Activated naive CD8-positive, alpha-beta T cell treated with anti-CD3 and anti-CD28 coated beads, Interleukin-2, amount 10 ng/mL, durations not matched to agents 7 days and 5 days (primary cell): ENCODE data around the gene CUL1. TPM values are rescaled to one million over a fixed set of nuclear protein-coding genes. Genes with fewer than 3 reads are reported as not detected.

Experiments
- ATAC-seq: fragments of 150-1000 bp; cut with Tn5 transposase; one replicate; pipeline ENCODE4 v1.10.0; 2021; ENCODE audit warnings: low read depth, moderate library complexity
- POLR2A ChIA-PET: fragments of 350-600 bp; sonication (Branson Sonifier 250); formaldehyde crosslinking; loops from one replicate; lab custom pipeline; 2021; ENCODE audit warnings: antibody characterized with exemption; lab: Charles Lee
- DNase-seq: peaks from one replicate; pipeline ENCODE4 v3.0.0; 2021
- H3K27ac Mint-ChIP-seq: one replicate; pipeline ENCODE4 v1.8.0; 2022; ENCODE audit warnings: mild to moderate bottlenecking, mixed read lengths
- H3K27me3 Mint-ChIP-seq: one replicate; pipeline ENCODE4 v1.8.0; 2022; ENCODE audit warnings: mild to moderate bottlenecking, moderate library complexity, mixed read lengths
- H3K36me3 Mint-ChIP-seq: one replicate; pipeline ENCODE4 v1.8.0; 2021; ENCODE audit warnings: mild to moderate bottlenecking, mixed read lengths
- H3K4me1 Mint-ChIP-seq: one replicate; pipeline ENCODE4 v1.8.0; 2021; ENCODE audit warnings: mixed read lengths
- H3K4me3 Mint-ChIP-seq: one replicate; pipeline ENCODE4 v1.8.0; 2022; ENCODE audit warnings: mild to moderate bottlenecking, moderate library complexity, mixed read lengths
- H3K9me3 Mint-ChIP-seq: one replicate; pipeline ENCODE4 v1.8.0; 2021; ENCODE audit warnings: mixed read lengths
- total RNA-seq, 2 experiments: library from RNA; stranded (reverse); gene quantifications; one replicate each; pipeline ENCODE4 v1.2.3, GENCODE V29; 2021

CUL1 gene
- total RNA-seq, 2 experiments from 2014 or later, result 53.1 to 53.8 TPM

DNA sequence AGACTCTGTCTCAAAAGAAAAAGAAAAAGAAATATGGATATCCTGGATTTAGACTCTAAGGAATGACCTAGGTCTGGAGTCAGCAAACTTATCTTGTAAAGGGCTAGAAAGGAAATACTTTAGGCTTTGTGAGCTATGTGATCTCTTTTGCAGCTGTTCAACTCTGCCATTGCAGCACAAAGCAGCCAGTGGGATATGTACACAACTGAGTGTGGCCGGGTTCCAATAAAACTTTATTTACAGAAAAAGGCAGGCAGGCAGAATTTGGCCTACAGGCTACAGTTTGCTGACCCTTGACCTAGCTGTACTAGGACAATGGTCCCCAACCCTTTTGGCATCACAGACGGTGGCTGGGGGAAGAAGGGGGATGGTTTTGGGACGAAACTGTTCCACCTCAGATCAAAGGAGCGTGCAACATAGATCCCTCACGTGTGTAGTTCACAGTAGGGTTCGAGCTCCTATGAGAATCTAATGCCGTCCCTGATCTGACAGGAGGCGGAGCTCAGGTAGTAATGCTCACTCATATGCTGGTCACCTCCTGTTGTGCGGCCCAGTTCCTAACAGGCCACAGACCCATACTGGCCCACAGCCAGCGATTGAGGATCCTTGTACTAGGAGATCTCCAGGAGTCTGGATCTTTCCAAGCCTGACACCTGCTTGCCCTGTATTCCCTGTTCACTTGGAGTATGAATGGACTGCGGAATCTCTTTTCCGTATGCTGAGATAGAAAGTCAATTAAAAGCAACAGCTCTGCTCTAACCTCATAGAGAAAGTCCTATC is 63.0 kb downstream of the CUL1 start:
- H3K4me3 Mint-ChIP-seq, result no peak overlapping the region
- H3K36me3 Mint-ChIP-seq, result peaks cover 29% of the 10 kb centered on the region
- no peaks in the 10 kb centered on the region for H3K4me1 Mint-ChIP-seq
- ATAC-seq (no peak), DNase-seq (no peak)
- H3K9me3 Mint-ChIP-seq, result no peaks in the 10 kb centered on the region
- H3K27me3 Mint-ChIP-seq, result no peaks in the 10 kb centered on the region
- no peak overlapping the region for H3K27ac Mint-ChIP-seq
- POLR2A ChIA-PET, result no interaction called here

DNA sequence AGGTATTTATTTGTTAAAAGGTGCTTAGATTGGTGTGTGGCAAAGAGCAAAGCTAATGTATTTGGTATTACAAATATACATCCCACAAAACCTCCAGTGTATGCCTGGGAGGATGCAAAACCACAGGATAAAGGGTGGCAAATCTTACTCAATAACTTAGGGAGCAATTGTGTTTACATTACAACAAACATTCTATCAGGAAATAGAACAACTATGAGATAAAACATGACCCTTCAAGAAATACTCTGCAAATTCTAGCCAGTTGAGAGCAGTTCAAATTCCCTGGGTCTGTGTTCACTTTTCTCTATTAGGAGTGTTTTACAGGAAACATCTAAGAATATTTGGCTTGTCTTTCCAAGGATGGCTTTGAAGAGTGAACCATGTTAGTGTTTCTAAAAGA is 64.9 kb downstream of the CUL1 start:
- peaks cover 20% of the 10 kb centered on the region for H3K36me3 Mint-ChIP-seq
- H3K9me3 Mint-ChIP-seq, result no peaks in the 10 kb centered on the region

DNA sequence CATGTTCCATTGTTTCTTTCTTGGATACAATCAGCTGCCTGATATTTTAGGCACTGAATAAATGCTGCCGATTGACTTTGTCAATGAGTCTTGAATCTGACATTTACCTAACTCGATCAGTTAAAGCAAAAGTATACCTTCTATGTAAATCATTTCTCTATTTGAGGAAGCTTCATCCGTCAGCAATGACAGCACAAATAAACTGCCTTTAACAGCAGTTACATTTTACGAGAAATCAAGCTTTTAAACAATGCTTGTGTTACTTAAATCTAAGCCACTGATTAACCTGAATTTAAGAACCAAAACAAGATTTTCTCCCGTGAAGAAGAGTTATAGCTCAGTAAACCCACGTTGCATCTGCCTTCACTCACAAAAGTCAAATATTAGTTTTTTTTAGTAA is 71.3 kb downstream of the CUL1 start:
- Mint-ChIP-seq H3K27ac (no peak overlapping the region), H3K36me3 (peaks cover 23% of the 10 kb centered on the region)
- POLR2A ChIA-PET, result no interaction called here

More for the DNA sequence above, 64.9 kb downstream of the CUL1 start:
- no peaks in the 10 kb centered on the region for H3K27me3 Mint-ChIP-seq
- POLR2A ChIA-PET, result interaction anchor here (1.2 kb wide), 1 partner anchor 11 kb away, joined by 4 read pairs; no protein-coding TSS in a partner anchor
- H3K4me1 Mint-ChIP-seq, result no peaks in the 10 kb centered on the region
- no peak overlapping the region for H3K27ac Mint-ChIP-seq
- DNase-seq, result no peak
- H3K4me3 Mint-ChIP-seq, result no peak overlapping the region
- ATAC-seq, result no peak

DNA sequence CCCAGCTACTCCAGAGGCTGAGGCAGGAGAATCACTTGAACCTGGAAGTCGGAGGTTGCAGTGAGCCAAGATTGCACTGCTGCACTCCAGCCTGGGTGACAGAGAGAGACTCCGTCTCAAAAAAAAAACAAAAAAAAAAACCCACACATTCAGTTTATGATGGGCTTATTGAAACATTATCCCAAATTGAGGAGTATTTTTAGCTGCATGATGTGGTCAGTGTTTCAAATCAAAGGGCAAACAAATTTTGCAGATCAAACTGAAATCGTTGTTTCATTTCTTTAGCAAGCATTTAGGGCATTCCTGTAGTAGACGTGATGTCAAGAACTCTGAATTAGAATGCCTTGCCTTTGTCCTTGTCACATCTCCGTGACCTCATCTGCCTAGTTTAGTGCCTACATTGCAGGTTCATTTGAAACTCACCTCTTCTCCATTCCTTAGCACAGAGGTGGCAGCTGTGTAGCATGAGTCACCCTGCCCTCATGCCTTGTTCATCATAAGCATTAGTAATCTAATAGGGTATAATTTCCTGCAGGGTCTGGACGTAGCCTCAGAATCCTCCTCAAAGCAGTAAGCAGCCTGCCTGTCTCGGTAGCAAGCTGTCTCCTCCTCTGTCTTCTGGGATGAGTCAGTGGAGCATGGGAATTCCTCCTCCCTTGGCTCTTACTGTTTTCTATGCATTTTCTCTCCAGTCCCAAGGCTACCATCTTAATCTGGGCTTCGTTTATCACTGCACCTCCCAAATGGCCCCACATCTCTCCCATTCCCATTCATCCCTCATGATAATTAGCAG is 73.8 kb downstream of the CUL1 start:
- Mint-ChIP-seq H3K4me3 (peak overlapping the region; percentile 72), H3K4me1 (peaks cover 25% of the 10 kb centered on the region), H3K9me3 (no peaks in the 10 kb centered on the region), H3K27ac (peak overlapping the region; percentile 92), H3K27me3 (no peaks in the 10 kb centered on the region), H3K36me3 (peaks cover 26% of the 10 kb centered on the region)
- no peak for DNase-seq
- POLR2A ChIA-PET, result interaction anchor here (0.7 to 2.8 kb wide), 3 partner anchors 73 to 215 kb away, joined by 3 to 12 read pairs (median 5); partner anchors contain the start of gene CUL1
- ATAC-seq, result no peak

More for the DNA sequence above, 71.3 kb downstream of the CUL1 start:
- Mint-ChIP-seq H3K4me3 (no peak overlapping the region), H3K4me1 (peaks cover 17% of the 10 kb centered on the region), H3K27me3 (no peaks in the 10 kb centered on the region), H3K9me3 (no peaks in the 10 kb centered on the region)
- DNase-seq, result no peak
- no peak for ATAC-seq

DNA sequence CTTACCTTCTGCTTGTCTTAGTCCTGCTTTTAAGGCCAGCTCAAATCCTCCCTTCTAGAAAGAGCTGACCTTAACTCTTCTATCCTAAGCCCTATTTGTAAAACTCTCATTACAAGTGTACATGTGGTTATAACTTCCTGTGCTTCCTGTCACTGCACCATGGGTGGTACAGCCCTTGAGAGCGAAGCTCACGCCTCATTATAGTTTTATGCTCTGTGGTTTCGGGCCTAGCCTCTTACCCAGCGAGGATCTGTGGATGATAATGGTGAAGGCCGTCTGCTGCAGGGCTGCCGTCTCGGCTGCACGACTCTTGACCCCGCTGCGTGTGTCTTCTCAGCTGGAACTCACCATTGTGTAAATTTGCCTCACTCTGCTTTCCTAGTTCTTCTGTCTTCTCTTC is 74.6 kb downstream of the CUL1 start:
- DNase-seq (peak; percentile 49), ATAC-seq (peak; percentile 100)
- Mint-ChIP-seq H3K36me3 (peaks cover 28% of the 10 kb centered on the region), H3K4me3 (peak overlapping the region; percentile 72), H3K27me3 (no peaks in the 10 kb centered on the region), H3K27ac (peak overlapping the region; percentile 92), H3K4me1 (peaks cover 25% of the 10 kb centered on the region), H3K9me3 (no peaks in the 10 kb centered on the region)
- POLR2A ChIA-PET, result interaction anchor here (0.7 to 2.8 kb wide), 5 partner anchors 10 to 216 kb away, joined by 3 to 12 read pairs (median 5); partner anchors contain the start of gene CUL1

DNA sequence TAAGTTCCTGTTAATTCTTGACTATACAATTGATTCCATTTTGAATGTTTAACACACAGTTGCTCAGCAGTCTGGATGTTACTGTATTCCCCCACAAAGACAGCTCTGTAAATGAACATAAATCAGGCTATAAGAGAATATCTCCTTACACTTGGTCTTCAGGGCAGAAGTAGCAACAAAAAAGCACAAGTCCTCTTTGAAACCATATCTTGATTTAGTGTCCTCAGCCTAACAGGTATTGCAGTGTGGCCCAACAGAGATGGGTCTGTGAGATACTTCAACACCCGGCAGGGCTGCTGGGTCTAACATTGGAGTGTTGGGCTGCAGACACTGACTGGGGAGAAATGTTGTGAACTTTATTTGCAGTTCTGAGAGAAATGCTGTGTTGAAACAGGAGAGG is 75.8 kb downstream of the CUL1 start:
- POLR2A ChIA-PET, result interaction anchor here (0.8 to 2.8 kb wide), 4 partner anchors 11 to 324 kb away, joined by 3 to 12 read pairs (median 4); partner anchors contain the start of gene CUL1
- DNase-seq (no peak), ATAC-seq (no peak)
- Mint-ChIP-seq H3K9me3 (no peaks in the 10 kb centered on the region), H3K4me1 (peaks cover 25% of the 10 kb centered on the region), H3K36me3 (peaks cover 30% of the 10 kb centered on the region), H3K27me3 (no peaks in the 10 kb centered on the region), H3K27ac (no peak overlapping the region), H3K4me3 (no peak overlapping the region)

DNA sequence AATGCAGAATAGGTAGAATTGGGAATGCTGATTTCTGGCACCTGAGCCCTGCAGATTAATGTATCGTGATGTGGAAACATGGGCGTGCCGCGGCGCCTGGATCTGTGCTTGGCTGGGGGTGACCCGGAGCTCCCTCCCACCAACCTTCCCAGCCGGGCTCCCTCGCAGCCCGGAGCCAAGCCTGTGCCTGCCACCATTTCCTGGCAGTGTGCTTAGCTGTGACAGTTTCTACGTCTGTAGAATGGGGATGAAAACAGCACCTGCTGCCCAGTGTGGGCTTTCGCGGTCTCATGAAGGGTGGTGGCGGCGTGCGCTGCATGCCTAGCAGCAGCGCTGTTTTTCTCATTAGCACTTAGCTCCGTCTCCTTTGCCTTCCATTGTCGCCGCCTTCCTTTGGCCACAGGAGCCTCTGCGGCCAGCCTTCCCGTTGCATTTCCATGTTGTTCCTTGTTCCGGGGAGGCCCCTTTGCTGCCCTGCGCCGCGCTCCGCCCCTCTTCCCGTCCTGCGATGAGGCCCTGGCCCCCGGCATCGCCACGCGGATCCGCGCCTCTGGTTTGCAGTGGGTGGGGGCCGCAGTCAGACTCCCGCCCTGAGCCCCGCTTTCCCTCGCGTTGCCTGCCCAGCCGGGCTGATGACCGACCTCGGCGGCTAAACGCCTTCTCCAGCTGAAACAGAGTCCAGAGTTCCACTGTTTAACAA is 84.2 kb downstream of the CUL1 start:
- no peak for DNase-seq
- no peaks in the 10 kb centered on the region for H3K9me3 Mint-ChIP-seq
- H3K4me3 Mint-ChIP-seq, result no peak overlapping the region
- ATAC-seq, result no peak
- no peaks in the 10 kb centered on the region for H3K4me1 Mint-ChIP-seq
- H3K27ac Mint-ChIP-seq, result no peak overlapping the region
- POLR2A ChIA-PET, result no interaction called here
- H3K36me3 Mint-ChIP-seq, result peaks cover 16% of the 10 kb centered on the region
- H3K27me3 Mint-ChIP-seq, result no peaks in the 10 kb centered on the region

DNA sequence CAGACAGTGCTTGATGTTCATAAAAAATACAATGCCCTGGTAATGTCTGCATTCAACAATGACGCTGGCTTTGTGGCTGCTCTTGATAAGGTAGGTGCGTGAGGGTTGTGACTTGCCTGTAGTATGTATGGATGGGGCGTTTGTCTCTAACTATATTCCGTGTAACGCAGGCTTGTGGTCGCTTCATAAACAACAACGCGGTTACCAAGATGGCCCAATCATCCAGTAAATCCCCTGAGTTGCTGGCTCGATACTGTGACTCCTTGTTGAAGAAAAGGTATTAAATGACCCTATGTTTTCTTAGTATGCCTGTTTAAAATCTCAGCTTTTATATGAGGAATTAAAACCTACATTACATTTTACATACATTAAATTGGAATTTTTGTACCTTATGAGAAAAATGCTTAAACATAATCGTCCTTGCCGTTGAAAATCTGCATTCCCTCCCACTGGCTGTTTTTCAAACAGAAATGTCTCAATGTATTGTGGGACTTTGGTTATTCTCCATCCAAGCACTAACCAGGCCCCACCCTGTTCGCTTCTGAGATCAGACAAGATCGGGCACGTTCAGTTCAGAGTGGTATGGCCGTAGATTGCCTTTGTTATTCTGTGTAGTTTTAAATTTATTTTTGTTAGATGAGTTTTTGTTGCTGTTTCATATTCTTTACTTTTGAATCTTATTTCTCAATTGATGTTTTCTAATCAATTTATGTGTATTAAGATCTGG is 85.3 kb downstream of the CUL1 start:
- POLR2A ChIA-PET, result no interaction called here
- Mint-ChIP-seq H3K4me3 (no peak overlapping the region), H3K9me3 (no peaks in the 10 kb centered on the region), H3K27ac (no peak overlapping the region), H3K27me3 (no peaks in the 10 kb centered on the region), H3K4me1 (no peaks in the 10 kb centered on the region), H3K36me3 (peaks cover 15% of the 10 kb centered on the region)
- ATAC-seq (no peak), DNase-seq (no peak)

DNA sequence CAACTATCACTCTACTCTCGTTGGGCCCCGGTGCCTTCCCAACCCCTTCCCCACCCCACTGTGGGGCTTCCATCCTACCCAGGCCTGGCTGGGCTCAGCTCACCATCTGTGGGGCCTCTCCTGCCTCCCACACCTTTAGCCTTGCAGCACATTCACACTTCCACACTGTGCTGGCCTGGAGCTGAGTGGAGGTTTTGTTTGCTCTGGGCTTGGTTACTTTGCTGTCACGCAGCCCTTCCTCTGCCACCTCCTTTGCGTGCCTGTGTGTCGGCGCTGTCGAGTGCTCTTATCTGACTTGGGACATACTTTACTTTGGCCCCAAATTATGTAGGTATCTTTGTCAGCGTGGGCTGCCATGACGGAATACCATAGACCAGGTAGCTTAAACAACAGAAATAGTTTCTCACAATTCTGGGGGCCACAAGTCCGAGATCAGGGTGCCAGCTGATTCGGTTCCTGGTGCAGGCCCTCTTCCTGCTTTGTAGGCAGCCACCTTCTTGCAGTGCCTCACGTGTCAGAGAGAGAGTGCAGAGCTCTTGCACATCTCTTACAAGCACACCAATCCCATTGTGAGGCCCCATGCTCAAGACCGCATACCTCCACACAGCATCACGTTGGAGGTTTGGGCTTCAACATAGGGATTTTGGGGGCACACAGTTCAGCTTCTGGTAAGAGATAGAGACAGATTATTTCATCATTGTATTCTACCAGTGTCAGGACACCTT is 89.0 kb downstream of the CUL1 start:
- POLR2A ChIA-PET, result interaction anchor here (0.6 kb wide), 1 partner anchor 8 kb away, joined by 3 read pairs; no protein-coding TSS in a partner anchor

DNA sequence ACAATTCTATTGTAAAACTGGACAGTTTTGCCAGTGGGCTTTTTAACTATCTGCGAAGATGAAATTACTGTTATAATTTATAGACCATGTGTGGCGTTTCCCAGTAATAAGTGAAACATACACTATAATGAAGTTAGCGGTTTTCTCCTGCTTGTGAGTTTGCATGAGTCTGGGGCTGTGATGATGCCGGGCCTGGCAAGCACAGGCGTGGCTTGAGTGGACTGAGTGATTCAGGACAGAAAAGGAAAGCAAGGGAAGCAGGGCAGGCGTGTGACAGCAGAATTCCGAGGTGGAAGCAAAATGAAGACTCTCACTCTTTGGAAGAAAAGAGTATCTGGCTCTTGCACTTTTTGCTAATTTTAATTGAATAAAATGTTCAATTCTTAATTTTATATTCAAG is 90.5 kb downstream of the CUL1 start:
- H3K27ac Mint-ChIP-seq, result no peak overlapping the region

More for the DNA sequence above, 89.0 kb downstream of the CUL1 start:
- Mint-ChIP-seq H3K27ac (no peak overlapping the region), H3K4me1 (no peaks in the 10 kb centered on the region), H3K36me3 (peaks cover 27% of the 10 kb centered on the region), H3K9me3 (no peaks in the 10 kb centered on the region), H3K27me3 (no peaks in the 10 kb centered on the region), H3K4me3 (no peak overlapping the region)
- DNase-seq, result no peak
- ATAC-seq, result no peak

DNA sequence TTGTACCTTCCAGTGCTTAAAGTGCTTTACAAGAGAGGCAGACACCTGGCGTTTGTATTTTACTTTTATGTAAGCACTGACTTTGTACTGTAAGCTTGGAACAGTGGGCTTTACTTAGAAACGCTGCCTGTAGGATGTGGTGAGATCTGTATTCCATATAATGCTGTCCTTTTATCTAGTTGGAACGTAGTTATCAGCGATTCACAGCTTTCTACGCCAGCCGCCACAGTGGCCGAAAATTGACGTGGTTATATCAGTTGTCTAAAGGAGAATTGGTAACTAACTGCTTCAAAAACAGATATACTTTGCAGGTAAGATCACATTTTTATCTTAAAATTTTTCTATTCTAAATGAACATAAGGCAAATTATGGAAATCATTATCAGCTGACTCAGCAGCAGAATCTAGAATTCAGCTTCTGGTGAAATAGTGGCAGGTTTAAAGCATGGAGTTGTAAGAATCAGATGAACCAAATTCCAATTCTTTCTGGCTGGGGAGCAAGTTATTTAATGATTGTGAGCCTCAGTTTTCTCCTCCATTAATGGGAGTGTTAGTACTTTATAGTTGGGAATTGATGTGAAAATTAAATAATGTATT is 91.5 kb downstream of the CUL1 start:
- DNase-seq, result no peak
- Mint-ChIP-seq H3K9me3 (no peaks in the 10 kb centered on the region), H3K4me1 (peaks cover 2% of the 10 kb centered on the region), H3K36me3 (peaks cover 48% of the 10 kb centered on the region), H3K4me3 (no peak overlapping the region), H3K27ac (no peak overlapping the region), H3K27me3 (no peaks in the 10 kb centered on the region)
- ATAC-seq, result no peak
- POLR2A ChIA-PET, result interaction anchor here (0.9 kb wide), 1 partner anchor 29 kb away, joined by 3 read pairs; no protein-coding TSS in a partner anchor

More for the DNA sequence above, 90.5 kb downstream of the CUL1 start:
- Mint-ChIP-seq H3K36me3 (peaks cover 40% of the 10 kb centered on the region), H3K4me3 (no peak overlapping the region), H3K4me1 (peaks cover 2% of the 10 kb centered on the region), H3K9me3 (no peaks in the 10 kb centered on the region), H3K27me3 (no peaks in the 10 kb centered on the region)
- no peak for DNase-seq
- POLR2A ChIA-PET, result interaction anchor here (0.9 kb wide), 1 partner anchor 30 kb away, joined by 3 read pairs; no protein-coding TSS in a partner anchor
- ATAC-seq, result no peak
